ENCODE data around the gene MAML2. TPM values are rescaled to one million over a fixed set of nuclear protein-coding genes. Genes with fewer than 3 reads are reported as not detected.

MAML2 gene
- total and polyA plus RNA-seq, 2 experiments from 2014 or later, result 2.0 to 7.1 TPM

GRCh38 chr11:96102664-96103078, 240.3 kb downstream of the MAML2 start:
- no peak overlapping the region for H3K4me2 ChIP-seq
- H3K27me3 ChIP-seq (ENCODE audit: insufficient read depth), result no peaks in the 10 kb centered on the region
- DNase-seq (ENCODE audit: low spot score), result no peak
- peaks cover 20% of the 10 kb centered on the region for H3K4me1 Mint-ChIP-seq
- peaks cover 11% of the 10 kb centered on the region for H3K9me2 ChIP-seq (ENCODE audit: insufficient read depth)
- H3K27ac Mint-ChIP-seq, result no peak overlapping the region
- H3K79me2 ChIP-seq (replicated peaks; ENCODE audit: insufficient read depth), result no peaks in the 10 kb centered on the region
- H2AFZ ChIP-seq, result no peak overlapping the region
- no peak overlapping the region for H3K27ac ChIP-seq (ENCODE audit: low read depth)
- H3F3A ChIP-seq (replicated peaks; ENCODE audit: low read depth), result no peaks in the 10 kb centered on the region; the same call in 1 of the 2 replicates
- no peak overlapping the region for H3K4me3 Mint-ChIP-seq
- no peaks in the 10 kb centered on the region for H4K20me1 ChIP-seq (replicated peaks; ENCODE audit: insufficient read depth)
- no peaks in the 10 kb centered on the region for H3K27me3 Mint-ChIP-seq (ENCODE audit: insufficient read depth, low read depth, poor library complexity)
- peaks cover 5% of the 10 kb centered on the region for H3K4me1 ChIP-seq (ENCODE audit: insufficient read depth)
- TF ChIP-seq NANOG (IDR thresholded peaks at IDR 0.05; ENCODE audit: borderline replicate concordance) (no peak), JUNB (IDR thresholded peaks at IDR 0.05; ENCODE audit: unreplicated experiment) (no peak), EZH2 (IDR thresholded peaks at IDR 0.05; ENCODE audit: low read depth, unreplicated experiment) (no peak)
- TF ChIP-seq, protein P1, sequence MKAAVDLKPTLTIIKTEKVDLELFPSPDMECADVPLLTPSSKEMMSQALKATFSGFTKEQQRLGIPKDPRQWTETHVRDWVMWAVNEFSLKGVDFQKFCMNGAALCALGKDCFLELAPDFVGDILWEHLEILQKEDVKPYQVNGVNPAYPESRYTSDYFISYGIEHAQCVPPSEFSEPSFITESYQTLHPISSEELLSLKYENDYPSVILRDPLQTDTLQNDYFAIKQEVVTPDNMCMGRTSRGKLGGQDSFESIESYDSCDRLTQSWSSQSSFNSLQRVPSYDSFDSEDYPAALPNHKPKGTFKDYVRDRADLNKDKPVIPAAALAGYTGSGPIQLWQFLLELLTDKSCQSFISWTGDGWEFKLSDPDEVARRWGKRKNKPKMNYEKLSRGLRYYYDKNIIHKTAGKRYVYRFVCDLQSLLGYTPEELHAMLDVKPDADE (IDR thresholded peaks at IDR 0.05), result no peak
- H3K4me3 ChIP-seq, result no peak overlapping the region
- no peaks in the 10 kb centered on the region for H3K36me3 Mint-ChIP-seq (ENCODE audit: low read depth)
- no peaks in the 10 kb centered on the region for H3K36me3 ChIP-seq (ENCODE audit: insufficient read depth)
- ATAC-seq, result no peak
- no peaks in the 10 kb centered on the region for H3K9me3 Mint-ChIP-seq

DNA sequence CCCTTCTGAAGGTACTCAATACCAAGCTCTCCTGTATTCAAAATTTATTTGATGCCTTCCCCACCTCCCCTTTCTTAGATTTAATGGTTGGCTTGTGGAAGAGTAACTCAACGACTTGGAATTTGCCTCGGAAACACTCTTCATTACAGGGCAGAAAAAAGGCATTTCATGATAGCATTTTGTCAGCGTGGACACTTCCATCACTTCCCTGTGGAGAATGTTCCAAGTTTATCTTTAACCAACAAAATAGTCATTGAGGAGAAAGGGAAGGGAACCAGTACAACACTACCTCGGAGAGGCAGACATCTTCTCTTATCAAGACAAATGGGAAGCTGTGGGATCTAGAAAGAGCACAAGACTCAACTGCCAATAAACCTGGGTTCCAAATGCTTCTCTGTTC, 241.8 kb downstream of the MAML2 start:
- Mint-ChIP-seq H3K4me3 (no peak overlapping the region), H3K4me1 (peaks cover 28% of the 10 kb centered on the region), H3K9me3 (no peaks in the 10 kb centered on the region), H3K36me3 (ENCODE audit: low read depth) (no peaks in the 10 kb centered on the region), H3K27me3 (ENCODE audit: insufficient read depth, low read depth, poor library complexity) (no peaks in the 10 kb centered on the region), H3K27ac (no peak overlapping the region)
- no peaks in the 10 kb centered on the region for H3K27me3 ChIP-seq (ENCODE audit: insufficient read depth)
- H3K36me3 ChIP-seq (ENCODE audit: insufficient read depth), result no peaks in the 10 kb centered on the region
- no peak for DNase-seq (ENCODE audit: low spot score)
- H4K20me1 ChIP-seq (replicated peaks; ENCODE audit: insufficient read depth), result no peaks in the 10 kb centered on the region
- H3K79me2 ChIP-seq (replicated peaks; ENCODE audit: insufficient read depth), result no peaks in the 10 kb centered on the region
- H3F3A ChIP-seq (replicated peaks; ENCODE audit: low read depth), result no peaks in the 10 kb centered on the region; the same call in 1 of the 2 replicates
- no peak overlapping the region for H3K27ac ChIP-seq (ENCODE audit: low read depth)
- peaks cover 11% of the 10 kb centered on the region for H3K9me2 ChIP-seq (ENCODE audit: insufficient read depth)
- H3K4me3 ChIP-seq, result no peak overlapping the region
- H3K4me2 ChIP-seq, result no peak overlapping the region
- H2AFZ ChIP-seq, result no peak overlapping the region
- no peak for ATAC-seq
- H3K4me1 ChIP-seq (ENCODE audit: insufficient read depth), result peaks cover 5% of the 10 kb centered on the region
- TF ChIP-seq ZNF114 (CRISPR knock-in tag; IDR thresholded peaks at IDR 0.05) (no peak), JUNB (IDR thresholded peaks at IDR 0.05; ENCODE audit: unreplicated experiment) (no peak), ZNF462 (CRISPR knock-in tag; IDR thresholded peaks at IDR 0.05) (no peak), POLR2AphosphoS5 (IDR thresholded peaks at IDR 0.05; ENCODE audit: low read depth) (no peak), NANOG (IDR thresholded peaks at IDR 0.05; ENCODE audit: borderline replicate concordance) (no peak), CREB1 (CRISPR knock-in tag; IDR thresholded peaks at IDR 0.05; ENCODE audit: low read depth) (no peak), EZH2phosphoT487 (IDR thresholded peaks at IDR 0.05; ENCODE audit: unreplicated experiment) (no peak)
- TF ChIP-seq, protein P2, sequence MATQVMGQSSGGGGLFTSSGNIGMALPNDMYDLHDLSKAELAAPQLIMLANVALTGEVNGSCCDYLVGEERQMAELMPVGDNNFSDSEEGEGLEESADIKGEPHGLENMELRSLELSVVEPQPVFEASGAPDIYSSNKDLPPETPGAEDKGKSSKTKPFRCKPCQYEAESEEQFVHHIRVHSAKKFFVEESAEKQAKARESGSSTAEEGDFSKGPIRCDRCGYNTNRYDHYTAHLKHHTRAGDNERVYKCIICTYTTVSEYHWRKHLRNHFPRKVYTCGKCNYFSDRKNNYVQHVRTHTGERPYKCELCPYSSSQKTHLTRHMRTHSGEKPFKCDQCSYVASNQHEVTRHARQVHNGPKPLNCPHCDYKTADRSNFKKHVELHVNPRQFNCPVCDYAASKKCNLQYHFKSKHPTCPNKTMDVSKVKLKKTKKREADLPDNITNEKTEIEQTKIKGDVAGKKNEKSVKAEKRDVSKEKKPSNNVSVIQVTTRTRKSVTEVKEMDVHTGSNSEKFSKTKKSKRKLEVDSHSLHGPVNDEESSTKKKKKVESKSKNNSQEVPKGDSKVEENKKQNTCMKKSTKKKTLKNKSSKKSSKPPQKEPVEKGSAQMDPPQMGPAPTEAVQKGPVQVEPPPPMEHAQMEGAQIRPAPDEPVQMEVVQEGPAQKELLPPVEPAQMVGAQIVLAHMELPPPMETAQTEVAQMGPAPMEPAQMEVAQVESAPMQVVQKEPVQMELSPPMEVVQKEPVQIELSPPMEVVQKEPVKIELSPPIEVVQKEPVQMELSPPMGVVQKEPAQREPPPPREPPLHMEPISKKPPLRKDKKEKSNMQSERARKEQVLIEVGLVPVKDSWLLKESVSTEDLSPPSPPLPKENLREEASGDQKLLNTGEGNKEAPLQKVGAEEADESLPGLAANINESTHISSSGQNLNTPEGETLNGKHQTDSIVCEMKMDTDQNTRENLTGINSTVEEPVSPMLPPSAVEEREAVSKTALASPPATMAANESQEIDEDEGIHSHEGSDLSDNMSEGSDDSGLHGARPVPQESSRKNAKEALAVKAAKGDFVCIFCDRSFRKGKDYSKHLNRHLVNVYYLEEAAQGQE (IDR thresholded peaks at IDR 0.05; ENCODE audit: unreplicated experiment), result no peak
- TF ChIP-seq, protein P1 (IDR thresholded peaks at IDR 0.05), result no peak

Data from GM23338 (cell line).